ENCODE results near the gene MOV10.

The MOV10 gene

GRCh38 chr1:112673592-112674439 is 643 bp upstream of the MOV10 start:
- peak; percentile 68 for TF ChIP-seq CTCF (IDR thresholded peaks at IDR 0.05; ENCODE audit: low read length, missing control alignments)
- H3K4me3 ChIP-seq (replicated peaks; ENCODE audit: low read depth, low read length): peak overlapping the region; percentile 82
- DNase-seq (ENCODE audit: low read depth): peak; percentile 83

- H3K4me3 ChIP-seq (replicated peaks; ENCODE audit: low read depth, low read length): peak overlapping the region; percentile 82
- TF ChIP-seq CTCF (IDR thresholded peaks at IDR 0.05; ENCODE audit: low read length, missing control alignments): no peak
- peak; percentile 22 for DNase-seq (ENCODE audit: low read depth)
Measured at GRCh38 chr1:112674986-112675727, 698 bp downstream of the MOV10 start.

GRCh38 chr1:112675728-112676381 is 1.4 kb downstream of the MOV10 start:
- no peak for TF ChIP-seq CTCF (IDR thresholded peaks at IDR 0.05; ENCODE audit: low read length, missing control alignments)
- peak overlapping the region; percentile 82 for H3K4me3 ChIP-seq (replicated peaks; ENCODE audit: low read depth, low read length)
- no peak for DNase-seq (ENCODE audit: low read depth)

- no peak for TF ChIP-seq CTCF (IDR thresholded peaks at IDR 0.05; ENCODE audit: low read length, missing control alignments)
- H3K4me3 ChIP-seq (replicated peaks; ENCODE audit: low read depth, low read length): no peak overlapping the region
- no peak for DNase-seq (ENCODE audit: low read depth)
Measured at GRCh38 chr1:112676543-112676942, 2.1 kb downstream of the MOV10 start.

- DNase-seq (ENCODE audit: low read depth): no peak
- TF ChIP-seq CTCF (IDR thresholded peaks at IDR 0.05; ENCODE audit: low read length, missing control alignments): no peak
Measured at GRCh38 chr1:112677501-112677900, 3.0 kb downstream of the MOV10 start.

GRCh38 chr1:112678605-112679004 is 4.1 kb downstream of the MOV10 start:
- no peak for TF ChIP-seq CTCF (IDR thresholded peaks at IDR 0.05; ENCODE audit: low read length, missing control alignments)
- H3K4me3 ChIP-seq (replicated peaks; ENCODE audit: low read depth, low read length): no peak overlapping the region
- no peak for DNase-seq (ENCODE audit: low read depth)

More at GRCh38 chr1:112677501-112677900, 3.0 kb downstream of the MOV10 start:
- no peak overlapping the region for H3K4me3 ChIP-seq (replicated peaks; ENCODE audit: low read depth, low read length)

Data from fibroblast of pulmonary artery (primary cell).